Keratinocyte (primary cell): ENCODE data around the gene PAX5. TPM values are rescaled to one million over a fixed set of nuclear protein-coding genes. Genes with fewer than 3 reads are reported as not detected.
A peak's percentile ranks its signal among the peaks of the same experiment; 100 is the strongest.

Source experiments
- DNase-seq: peaks from one replicate; pipeline ENCODE4 v3.0.0-alpha.2; 2011; ENCODE audit warnings: low read depth, missing footprints, low spot score
- FAIRE-seq: peaks from 2 replicates; lab custom pipeline; 2011; peaks lifted over from hg19 to GRCh38; lab: Jason Lieb, UNC
- H2AFZ ChIP-seq: 2 replicates; pipeline ENCODE4 v1.6.0; 2012; ENCODE audit warnings: low read length, control low read depth, inconsistent platforms; ENCODE audit not compliant: control insufficient read depth
- H3K27ac ChIP-seq: 2 replicates; pipeline ENCODE4 v1.5.1; 2011; ENCODE audit warnings: low read length; ENCODE audit not compliant: control insufficient read depth, insufficient read depth
- H3K27me3 ChIP-seq: 3 replicates; pipeline ENCODE4 v1.6.0; 2011; ENCODE audit warnings: low read length; ENCODE audit not compliant: control insufficient read depth, insufficient read depth; ENCODE audit errors: extremely low read depth
- H3K36me3 ChIP-seq, 2 experiments: 2 replicates in 1 of 2; 3 replicates in 1 of 2; pipeline ENCODE4 v1.5.1; 2011; ENCODE audit warnings: low read length in 2 of 2, mild to moderate bottlenecking in 1 of 2; ENCODE audit not compliant: control insufficient read depth in 2 of 2, insufficient read depth in 2 of 2; ENCODE audit errors: extremely low read depth in 1 of 2
- H3K4me1 ChIP-seq: 3 replicates; pipeline ENCODE4 v1.5.1; 2011; ENCODE audit warnings: low read length; ENCODE audit not compliant: control insufficient read depth, insufficient read depth; ENCODE audit errors: extremely low read depth
- H3K4me2 ChIP-seq: 3 replicates; pipeline ENCODE4 v1.6.0; 2011; ENCODE audit warnings: low read depth, low read length; ENCODE audit not compliant: control insufficient read depth, insufficient read depth; ENCODE audit errors: extremely low read depth
- H3K4me3 ChIP-seq, 3 experiments: fragments of 200-600 bp in 1 of 3; sonication (generic) in 1 of 3; 2 replicates in 2 of 3; 3 replicates in 1 of 3; pipeline ENCODE4 v1.5.1; 2011 to 2016; ENCODE audit warnings: low read length in 3 of 3, mild to moderate bottlenecking in 3 of 3, control low read depth in 2 of 3, inconsistent platforms in 1 of 3, low read depth in 1 of 3, mixed read lengths in 1 of 3, mixed run types in 1 of 3, moderate library complexity in 1 of 3; ENCODE audit not compliant: control insufficient read depth in 2 of 3, insufficient read depth in 2 of 3; ENCODE audit errors: extremely low read depth in 1 of 3
- H3K79me2 ChIP-seq: 2 replicates; pipeline ENCODE4 v1.6.0; 2012; ENCODE audit warnings: low read length; ENCODE audit not compliant: control insufficient read depth, insufficient read depth
- H3K9ac ChIP-seq: 3 replicates; pipeline ENCODE4 v1.6.0; 2011; ENCODE audit warnings: low read length; ENCODE audit not compliant: control insufficient read depth, insufficient read depth; ENCODE audit errors: extremely low read depth
- H3K9me1 ChIP-seq: 3 replicates; pipeline ENCODE4 v1.6.0; 2011; ENCODE audit warnings: low read length; ENCODE audit not compliant: control insufficient read depth, insufficient read depth; ENCODE audit errors: extremely low read depth
- H3K9me3 ChIP-seq: 2 replicates; pipeline ENCODE4 v1.5.1; 2012; ENCODE audit warnings: low read depth, low read length; ENCODE audit not compliant: control insufficient read depth
- H4K20me1 ChIP-seq: 3 replicates; pipeline ENCODE4 v1.6.0; 2011; ENCODE audit warnings: low read length; ENCODE audit not compliant: control insufficient read depth, insufficient read depth; ENCODE audit errors: extremely low read depth
- EZH2 ChIP-seq: IDR thresholded peaks from one replicate; pipeline ENCODE4 v1.6.1; 2012; ENCODE audit warnings: inconsistent platforms, mild to moderate bottlenecking, low read length, moderate library complexity
- dilution Hi-C: fragments of 300-500 bp; cut with MboI; formaldehyde crosslinking; loops from one replicate; pipeline ENCODE4 v1.7.0; 2020; ENCODE audit warnings: low sequenced_read_pairs; ENCODE audit not compliant: extremely low pct_ligation_motif_present
- polyA plus RNA-seq, 5 experiments: library from polyadenylated mRNA; depleted of rRNA in 3 of 5; stranded (reverse) in 3 of 5; stranded (forward) in 1 of 5; unstranded in 1 of 5; fragments of >200 nt; gene quantifications; 1 replicate in 1 of 5; 2 replicates in 3 of 5; 3 replicates in 1 of 5; pipeline versions ENCODE4 v1.2.1 to v1.2.3, GENCODE V29; 2011 to 2012; ENCODE audit warnings: missing spikeins in 2 of 5, low read depth in 1 of 5, low replicate concordance in 1 of 5
- TF ChIP-seq, protein P1 (sequence below), 3 experiments: IDR thresholded peaks in 1 of 3; conservative IDR thresholded peaks in 1 of 3; optimal IDR thresholded peaks in 1 of 3; 2 replicates in 2 of 3; 3 replicates in 1 of 3; pipeline versions ENCODE3 to v1.5.1; 2011; ENCODE audit warnings: low read length in 3 of 3, mild to moderate bottlenecking in 3 of 3, moderate library complexity in 2 of 3, control low read depth in 1 of 3, inconsistent platforms in 1 of 3; ENCODE audit not compliant: insufficient read depth in 2 of 3; ENCODE audit errors: extremely low read depth in 1 of 3

Gene PAX5
- polyA plus RNA-seq, 1 donor (not counting 4 experiments of a cell fraction or from before 2014, with no cell fraction given) = not detected

DNA sequence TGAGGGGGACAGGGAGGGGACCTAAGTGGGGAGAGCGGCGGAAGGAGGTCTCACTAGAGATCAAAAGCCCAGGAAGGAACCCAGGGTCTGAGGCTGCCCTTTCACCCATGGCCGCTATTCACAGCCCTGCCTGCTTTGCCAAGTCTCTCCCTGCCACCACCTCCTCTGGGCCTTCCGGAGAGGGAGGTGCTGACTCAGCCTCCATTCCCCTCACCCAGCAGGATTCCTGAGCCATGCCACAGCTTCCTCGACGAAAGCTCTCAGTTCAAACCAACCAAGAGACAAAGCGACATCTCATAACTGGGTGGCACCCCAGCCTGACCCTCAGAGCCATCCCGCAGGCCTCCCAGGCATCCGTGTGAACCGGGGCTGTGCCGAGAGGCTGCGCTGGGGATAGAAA lies 36.7 kb downstream of the PAX5 start:
- Histone ChIP-seq H3K79me2 (no peaks in the 10 kb centered on the region), H3K4me3 (no peak overlapping the region), H3K4me1 (no peaks in the 10 kb centered on the region), H3K9ac (no peak overlapping the region), H4K20me1 (no peaks in the 10 kb centered on the region), H3K36me3 (no peaks in the 10 kb centered on the region), H3K27ac (no peak overlapping the region), H2AFZ (no peak overlapping the region), H3K9me3 (no peaks in the 10 kb centered on the region), H3K4me2 (no peak overlapping the region), H3K27me3 (peaks cover 24% of the 10 kb centered on the region), H3K9me1 (no peaks in the 10 kb centered on the region)
- DNase-seq = no peak
- dilution Hi-C loops = no loop called here
- TF ChIP-seq EZH2 = no peak
- TF ChIP-seq, protein P1, sequence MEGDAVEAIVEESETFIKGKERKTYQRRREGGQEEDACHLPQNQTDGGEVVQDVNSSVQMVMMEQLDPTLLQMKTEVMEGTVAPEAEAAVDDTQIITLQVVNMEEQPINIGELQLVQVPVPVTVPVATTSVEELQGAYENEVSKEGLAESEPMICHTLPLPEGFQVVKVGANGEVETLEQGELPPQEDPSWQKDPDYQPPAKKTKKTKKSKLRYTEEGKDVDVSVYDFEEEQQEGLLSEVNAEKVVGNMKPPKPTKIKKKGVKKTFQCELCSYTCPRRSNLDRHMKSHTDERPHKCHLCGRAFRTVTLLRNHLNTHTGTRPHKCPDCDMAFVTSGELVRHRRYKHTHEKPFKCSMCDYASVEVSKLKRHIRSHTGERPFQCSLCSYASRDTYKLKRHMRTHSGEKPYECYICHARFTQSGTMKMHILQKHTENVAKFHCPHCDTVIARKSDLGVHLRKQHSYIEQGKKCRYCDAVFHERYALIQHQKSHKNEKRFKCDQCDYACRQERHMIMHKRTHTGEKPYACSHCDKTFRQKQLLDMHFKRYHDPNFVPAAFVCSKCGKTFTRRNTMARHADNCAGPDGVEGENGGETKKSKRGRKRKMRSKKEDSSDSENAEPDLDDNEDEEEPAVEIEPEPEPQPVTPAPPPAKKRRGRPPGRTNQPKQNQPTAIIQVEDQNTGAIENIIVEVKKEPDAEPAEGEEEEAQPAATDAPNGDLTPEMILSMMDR (optimal IDR thresholded peaks at IDR 0.05 in 1 of 3, IDR thresholded peaks at IDR 0.05 in 1 of 3, conservative IDR thresholded peaks at IDR 0.05 in 1 of 3; ENCODE audit: extremely low read depth in 1 of 3, insufficient read depth in 2 of 3, low read length in 3 of 3) = no peak
- FAIRE-seq = peak; percentile 90

DNA sequence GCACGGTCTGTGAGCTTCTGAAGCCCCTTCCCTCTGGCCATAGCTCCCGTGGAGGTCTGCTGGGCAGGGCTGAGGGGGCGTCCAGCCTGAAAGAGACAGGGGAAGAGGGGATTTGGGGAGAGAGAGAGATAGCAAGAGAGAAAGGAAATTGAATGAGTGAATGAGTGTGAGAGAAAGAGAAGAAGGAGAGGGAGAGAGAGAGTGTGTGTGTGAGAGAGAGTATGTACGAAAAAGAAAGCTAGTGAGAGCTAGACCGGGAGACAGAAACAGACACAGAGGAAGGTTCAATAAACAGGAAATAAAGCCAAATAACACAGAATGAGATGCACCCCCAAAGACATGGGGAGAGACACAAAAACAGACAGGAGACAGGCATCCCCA lies 37.4 kb downstream of the PAX5 start:
- dilution Hi-C loops = no loop called here
- Histone ChIP-seq H4K20me1 (no peaks in the 10 kb centered on the region), H3K4me2 (no peak overlapping the region), H3K9me1 (no peaks in the 10 kb centered on the region), H3K27me3 (peaks cover 24% of the 10 kb centered on the region), H3K4me1 (no peaks in the 10 kb centered on the region), H2AFZ (no peak overlapping the region), H3K27ac (no peak overlapping the region), H3K79me2 (no peaks in the 10 kb centered on the region), H3K36me3 (no peaks in the 10 kb centered on the region), H3K9ac (no peak overlapping the region), H3K4me3 (no peak overlapping the region), H3K9me3 (no peaks in the 10 kb centered on the region)
- DNase-seq = no peak
- no peak for FAIRE-seq
- TF ChIP-seq, protein P1 (optimal IDR thresholded peaks at IDR 0.05 in 1 of 3, IDR thresholded peaks at IDR 0.05 in 1 of 3, conservative IDR thresholded peaks at IDR 0.05 in 1 of 3; ENCODE audit: extremely low read depth in 1 of 3, insufficient read depth in 2 of 3, low read length in 3 of 3) = no peak
- TF ChIP-seq EZH2 = no peak
